DLD1 (cell line): ENCODE data around the gene RAB8A.
"Not testable (repeated sequence)": the region's sequence is repeated elsewhere in the genome, so short reads cannot be mapped to it uniquely, and the experiment has no call there.

Experiments used
- in situ Hi-C: cut with HindIII; loops from 2 replicates; pipeline ENCODE4 v1.10.0; 2017; ENCODE audit warnings: low sequenced_read_pairs

RAB8A gene

GRCh38 chr19:16111909-16112752 lies 442 bp downstream of the RAB8A start:
- in situ Hi-C loops: no loop called here

- in situ Hi-C loops: no loop called here
Observed at GRCh38 chr19:16112778-16113177, 1.1 kb downstream of the RAB8A start.

DNA sequence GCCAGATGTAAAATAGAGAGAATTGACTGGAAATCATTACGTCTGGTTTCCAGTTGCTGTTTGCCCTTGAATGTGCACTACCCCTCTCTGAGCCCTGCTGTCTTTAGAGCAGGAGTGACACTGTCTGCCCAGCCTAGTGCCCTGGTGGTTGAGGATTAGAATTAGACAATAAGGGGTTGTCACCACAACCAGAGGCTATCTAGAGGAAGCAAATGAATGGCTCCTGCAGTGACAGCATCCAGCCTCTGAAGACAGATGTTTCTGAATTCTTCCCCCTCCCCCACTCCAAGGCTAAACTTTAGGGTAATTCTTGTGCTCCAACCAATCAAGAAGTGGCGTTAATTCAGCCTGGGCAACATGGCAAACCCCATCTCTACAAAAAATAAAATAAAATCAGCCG lies 2.0 kb downstream of the RAB8A start:
- in situ Hi-C loops: no loop called here

DNA sequence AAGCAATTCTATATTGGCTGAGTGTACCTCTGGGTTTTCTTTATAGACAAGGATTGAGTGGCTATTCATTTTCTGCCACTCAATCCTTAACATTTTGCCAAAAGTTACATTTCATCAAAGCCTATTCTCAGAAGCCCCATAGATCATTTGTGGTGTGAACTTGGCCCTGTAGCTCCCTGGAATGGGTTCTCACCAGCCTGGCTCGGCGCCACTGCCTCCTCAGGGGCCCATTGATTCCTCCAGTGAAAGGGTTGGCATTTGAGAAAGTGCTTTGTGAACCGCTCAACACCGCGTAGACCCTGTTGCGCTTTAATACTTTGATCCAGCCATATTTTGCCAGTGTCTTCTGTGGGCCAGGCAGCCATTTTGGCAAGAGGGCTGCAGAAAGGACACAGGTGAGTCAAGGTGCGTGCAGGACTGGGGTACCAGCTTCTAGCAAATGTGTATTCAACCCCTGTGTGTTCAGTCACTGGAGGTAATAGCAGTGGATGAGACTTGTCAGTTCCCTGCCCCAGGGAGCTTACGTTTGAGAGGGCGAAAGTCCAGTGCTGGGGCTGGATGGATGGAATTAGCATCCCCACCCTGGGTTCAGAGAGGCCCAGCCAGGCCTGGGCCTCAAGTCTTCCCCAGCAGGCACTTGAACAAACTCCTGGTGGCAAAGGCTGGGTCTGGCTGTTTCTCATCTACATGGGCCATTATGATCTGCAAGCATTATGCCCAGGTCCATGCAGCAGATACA lies 3.8 kb downstream of the RAB8A start:
- in situ Hi-C loops: no loop called here

- in situ Hi-C loops: no loop called here
Observed at GRCh38 chr19:16116067-16116466, 4.4 kb downstream of the RAB8A start.

DNA sequence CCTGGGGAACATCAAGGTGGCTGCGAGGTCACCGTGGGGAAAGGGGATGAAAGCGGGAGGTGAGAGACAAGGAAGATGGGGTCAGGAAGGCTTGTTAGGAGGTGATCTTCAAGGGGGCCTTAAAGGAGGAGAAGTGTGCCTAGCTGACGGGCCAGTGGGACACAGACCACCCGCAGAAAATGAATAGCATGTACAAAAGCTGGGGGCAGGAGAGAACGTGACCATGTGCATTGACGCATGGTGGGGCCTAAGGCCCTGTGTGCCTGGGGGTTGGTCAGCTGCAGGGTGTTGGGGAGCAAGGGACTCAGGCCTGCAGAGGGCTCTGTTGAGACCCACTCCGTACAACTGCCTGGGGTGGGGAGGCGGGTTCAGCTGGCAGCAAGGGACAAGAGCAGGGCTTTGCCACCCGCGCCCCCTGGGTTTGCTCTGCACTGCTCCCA lies 5.9 kb downstream of the RAB8A start:
- in situ Hi-C loops: no loop called here

GRCh38 chr19:16118489-16119033 lies 6.9 kb downstream of the RAB8A start:
- in situ Hi-C loops: no loop called here

- in situ Hi-C loops: not testable (repeated sequence)
Observed at GRCh38 chr19:16119075-16119857, 7.6 kb downstream of the RAB8A start.

DNA sequence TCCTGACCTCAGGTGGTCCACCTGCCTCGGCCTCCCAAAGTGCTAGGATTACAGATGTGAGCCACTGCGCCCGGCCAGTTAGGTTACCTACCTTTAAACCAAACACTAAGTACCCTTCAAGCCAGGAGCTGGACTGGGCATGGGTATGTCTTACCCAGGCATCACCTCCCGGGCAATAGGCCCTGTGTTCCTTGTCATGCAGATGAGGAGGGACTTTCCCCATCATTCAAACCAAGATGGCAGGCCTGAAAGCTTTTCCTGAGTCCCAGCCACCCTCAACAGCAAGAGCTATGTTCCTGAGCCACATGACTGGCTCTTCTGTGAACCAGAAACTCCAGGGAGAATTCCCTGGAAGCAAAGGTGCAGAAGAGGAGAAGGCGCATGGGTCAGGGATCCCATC lies 9.5 kb downstream of the RAB8A start:
- in situ Hi-C loops: no loop called here

DNA sequence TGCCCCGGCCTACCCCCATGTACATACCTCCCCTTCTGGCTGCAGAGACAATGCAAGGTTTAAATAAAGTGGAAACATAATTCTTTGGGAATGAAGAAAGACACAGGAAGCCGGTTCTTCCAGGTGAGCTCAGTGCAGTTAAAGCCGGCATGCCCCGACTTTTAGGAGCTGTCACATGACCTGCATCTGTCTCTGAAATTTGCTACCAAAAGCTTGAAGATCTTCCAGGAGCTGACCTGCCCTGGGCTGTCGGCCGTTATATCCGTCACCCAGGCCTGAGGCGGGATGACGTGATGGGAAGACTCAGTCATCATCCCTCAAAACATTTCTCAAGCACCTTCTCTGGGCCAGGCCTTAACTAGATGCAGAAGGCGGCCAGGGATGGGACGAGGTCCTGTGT lies 10.3 kb downstream of the RAB8A start:
- in situ Hi-C loops: no loop called here

DNA sequence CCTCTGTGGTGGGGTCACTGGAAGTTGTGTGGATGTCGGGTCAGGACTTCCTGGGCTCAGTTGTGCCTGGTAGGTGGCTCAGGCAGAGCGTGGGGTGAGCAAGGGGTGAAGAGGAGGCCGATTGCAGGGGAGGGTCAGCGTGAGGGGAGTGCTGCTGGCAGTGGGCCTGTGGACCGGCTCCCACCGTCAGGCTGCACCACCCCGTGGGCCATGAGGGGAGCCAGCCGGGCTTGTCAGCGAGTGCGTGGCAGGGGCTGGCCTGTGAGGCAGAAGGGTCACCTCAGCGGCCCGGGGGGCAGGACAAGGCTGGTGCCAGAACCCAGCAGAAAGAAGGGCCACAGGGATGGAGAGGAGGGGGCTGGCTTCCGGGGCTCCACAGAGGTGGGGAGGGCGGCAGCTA lies 13.3 kb downstream of the RAB8A start:
- in situ Hi-C loops: loop anchor here (5.0 kb wide), 1 partner anchor 83 kb away; no protein-coding TSS in a partner anchor

DNA sequence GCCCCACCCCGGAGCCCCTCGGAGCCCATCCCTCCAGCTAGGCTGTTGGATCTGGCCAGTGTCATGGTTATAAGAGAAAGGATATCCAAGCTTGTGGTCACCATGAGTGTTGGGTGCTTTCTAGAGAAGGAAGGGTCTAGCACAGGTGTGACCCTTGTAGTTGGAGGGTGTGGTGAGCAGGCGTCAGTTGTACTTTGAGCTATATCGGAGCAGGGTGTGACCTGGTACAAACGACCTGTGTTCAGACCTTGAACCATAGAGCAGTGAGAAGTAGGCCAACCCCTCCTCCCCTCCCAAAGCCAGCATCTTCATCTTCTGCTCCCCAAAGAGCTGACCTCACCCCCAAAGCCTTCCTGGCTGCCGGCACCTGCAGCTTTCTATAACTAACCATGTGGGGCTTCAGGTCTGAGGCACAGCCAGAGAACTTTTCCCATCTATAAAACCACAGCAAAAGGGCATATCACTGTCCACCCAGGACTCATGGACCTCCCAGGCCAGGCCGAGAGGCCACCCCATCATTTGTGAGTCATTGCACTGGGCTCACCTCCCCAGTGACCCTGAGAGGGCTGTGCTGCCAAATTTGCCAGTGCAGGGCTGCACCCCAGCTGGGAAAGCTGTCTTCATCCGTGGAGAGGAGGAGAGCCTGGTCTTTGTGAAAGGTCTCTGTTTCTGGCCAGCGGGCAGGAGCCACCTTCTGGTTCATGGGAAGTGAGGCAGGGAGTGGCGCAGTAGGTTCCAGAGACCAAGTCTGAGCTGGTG lies 14.2 kb downstream of the RAB8A start:
- in situ Hi-C loops: loop anchor here (5.0 kb wide), 1 partner anchor 84 kb away; no protein-coding TSS in a partner anchor

DNA sequence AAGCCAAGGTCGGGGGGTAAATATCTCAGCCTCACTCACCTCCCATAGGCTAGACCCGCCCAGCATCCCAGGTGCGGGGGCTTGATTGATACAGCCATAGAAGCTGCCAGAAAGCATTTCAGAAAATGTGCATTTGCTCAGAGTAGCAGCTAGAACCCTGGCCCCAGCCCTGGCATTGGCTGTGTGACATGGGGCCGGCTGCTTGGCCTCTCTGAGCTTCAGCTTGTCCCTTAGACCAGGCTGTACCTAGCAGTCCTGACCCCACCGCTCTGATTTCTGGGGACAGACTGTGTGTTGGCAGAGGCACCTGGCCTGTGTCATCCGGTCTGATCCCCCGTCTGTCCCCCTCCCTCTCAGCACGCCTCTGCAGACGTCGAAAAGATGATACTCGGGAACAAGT lies 15.4 kb downstream of the RAB8A start:
- in situ Hi-C loops: loop anchor here (5.0 kb wide), 1 partner anchor 85 kb away; no protein-coding TSS in a partner anchor

DNA sequence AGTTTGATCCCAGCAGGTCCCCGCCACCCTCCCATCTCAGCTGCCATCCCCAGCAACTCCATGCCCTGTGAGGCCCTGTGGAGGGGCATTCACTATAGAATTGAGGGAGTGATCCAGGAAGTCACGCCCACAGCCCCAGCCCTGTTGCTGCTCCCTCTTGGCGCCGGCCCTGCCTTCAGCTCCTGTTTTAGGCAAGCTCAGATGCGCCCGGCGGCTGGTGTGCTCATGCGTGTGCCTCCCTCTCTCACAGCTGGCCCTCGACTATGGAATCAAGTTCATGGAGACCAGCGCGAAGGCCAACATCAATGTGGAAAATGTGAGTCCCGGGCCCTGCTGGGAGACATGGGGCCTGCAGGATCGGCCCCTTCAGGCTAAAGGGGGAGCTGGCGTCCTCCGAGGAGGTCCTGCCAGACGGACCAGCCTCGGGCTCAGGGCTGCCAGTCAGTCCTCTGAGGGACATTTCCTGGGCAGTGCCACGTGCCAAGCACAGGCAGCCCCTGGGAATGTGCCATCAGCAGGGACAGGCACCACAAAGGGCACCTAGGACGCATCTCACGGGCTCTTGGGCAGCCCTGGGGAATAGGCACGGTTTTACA lies 16.2 kb downstream of the RAB8A start:
- in situ Hi-C loops: loop anchor here (5.0 kb wide), 1 partner anchor 86 kb away; no protein-coding TSS in a partner anchor

- in situ Hi-C loops: no loop called here
Observed at GRCh38 chr19:16131648-16132047, 20.0 kb downstream of the RAB8A start.

GRCh38 chr19:16133818-16134217 lies 22.1 kb downstream of the RAB8A start:
- in situ Hi-C loops: no loop called here

GRCh38 chr19:16134510-16134909 lies 22.8 kb downstream of the RAB8A start:
- in situ Hi-C loops: no loop called here

- in situ Hi-C loops: no loop called here
Observed at GRCh38 chr19:16135430-16136127, 23.9 kb downstream of the RAB8A start.
